ENCODE measurements around the gene SLC46A2. TPM values are rescaled to one million over a fixed set of nuclear protein-coding genes. Genes with fewer than 3 reads are reported as not detected.

SLC46A2 gene
- total and polyA plus RNA-seq, 2 of the 8 experiments (the other 6 are each of a cell fraction or from before 2014, with no cell fraction given): 0.03 TPM; not detected in 1

DNA sequence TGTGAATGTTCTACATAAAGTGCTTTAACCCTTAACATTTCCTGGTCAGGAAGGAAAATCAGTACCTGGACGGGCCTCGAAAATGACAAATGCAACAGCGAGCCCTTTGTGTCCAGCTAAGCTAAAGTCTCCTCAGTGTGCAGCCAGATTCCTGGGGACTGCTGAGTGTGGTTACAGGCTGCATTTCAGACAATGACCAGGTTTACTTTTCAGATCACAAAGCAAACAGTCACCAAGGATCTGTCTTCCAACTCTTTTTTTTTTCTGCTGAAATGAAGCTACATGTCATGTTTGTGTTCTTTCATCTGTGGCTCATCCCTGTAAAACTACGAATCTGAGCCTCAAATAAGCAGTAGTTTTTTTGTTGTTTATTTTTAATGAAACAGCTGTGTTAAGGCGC lies 20.8 kb downstream of the SLC46A2 start:
- FAIRE-seq (no peak), DNase-seq (ENCODE audit: low read depth in 1 of 2, low spot score in 2 of 2) (no peak)
- peaks cover 0 to 6% (median 1%) of the 10 kb centered on the region in 4 experiments; a peak in 2 of 7 replicates for H3K4me1 ChIP-seq (replicated peaks in 1 of 4; ENCODE audit: control insufficient read depth in 3 of 4, insufficient read depth in 4 of 4, low read length in 3 of 4)
- no peak overlapping the region for H3K27ac ChIP-seq (ENCODE audit: low read depth, low read length)
- no peak overlapping the region for H4K5ac ChIP-seq (ENCODE audit: insufficient read length, low read depth, low read length)
- H2BK12ac ChIP-seq (ENCODE audit: low read depth, low read length): no peak overlapping the region
- H3K27me3 ChIP-seq (replicated peaks in 1 of 4; ENCODE audit: control insufficient read depth in 3 of 4, extremely low read depth in 1 of 4, insufficient read depth in 3 of 4, low read length in 3 of 4): no peaks in the 10 kb centered on the region
- no peak overlapping the region for H4K8ac ChIP-seq (ENCODE audit: extremely low read depth, insufficient read depth, low read length)
- no peak overlapping the region for H2AFZ ChIP-seq (ENCODE audit: low read length)
- no peaks in the 10 kb centered on the region for H4K20me1 ChIP-seq (replicated peaks in 1 of 2; ENCODE audit: control insufficient read depth in 1 of 2, insufficient read depth in 2 of 2, low read length in 2 of 2)
- H2AK5ac ChIP-seq (ENCODE audit: low read depth, low read length): no peak overlapping the region
- H3K23ac ChIP-seq (ENCODE audit: insufficient read length): no peak overlapping the region
- no peaks in the 10 kb centered on the region for H3K79me1 ChIP-seq (ENCODE audit: low read depth, low read length)
- no peak overlapping the region for H3K4me3 ChIP-seq (ENCODE audit: extremely low read depth in 1 of 4, insufficient read depth in 2 of 4, low read depth in 3 of 4, low read length in 4 of 4)
- H3K9ac ChIP-seq (replicated peaks in 1 of 4; ENCODE audit: extremely low read depth in 1 of 4, low read depth in 3 of 4, low read length in 3 of 4): no peak overlapping the region
- H2BK20ac ChIP-seq (ENCODE audit: low read length): no peak overlapping the region
- no peak overlapping the region for H3K4me2 ChIP-seq (ENCODE audit: insufficient read depth in 1 of 2, low read depth in 2 of 2, low read length in 2 of 2)
- H3K18ac ChIP-seq (ENCODE audit: extremely low read depth, low read length): no peak overlapping the region
- H2BK120ac ChIP-seq (replicated peaks; ENCODE audit: low read depth, low read length): no peak overlapping the region
- peaks cover 6% of the 10 kb centered on the region; the same call in 1 of the 2 replicates for H3K23me2 ChIP-seq (ENCODE audit: low read depth, low read length)
- H2BK15ac ChIP-seq (ENCODE audit: low read length): no peak overlapping the region
- WGBS, 2 experiments (ENCODE audit: extremely low coverage in 1 of 2, insufficient coverage in 1 of 2, insufficient read length in 1 of 2, insufficient replicate concordance in 2 of 2, low coverage in 1 of 2, low lambda C conversion rate in 2 of 2, missing lambda C conversion rate in 1 of 2): 88% methylated on average over 5 of the region's 5 CpGs; no CpG with 5 or more reads in 1 of the 2 experiments
- no peak overlapping the region for H3K14ac ChIP-seq (ENCODE audit: insufficient read length)
- CTCF ChIA-PET (ENCODE audit: partially characterized antibody): interaction anchor here (0.8 to 2.5 kb wide), 8 partner anchors 10 to 84 kb away, joined by 3 to 9 read pairs (median 4); no protein-coding TSS in a partner anchor
- peaks cover 0 to 2% (median 0%) of the 10 kb centered on the region in 4 experiments; a peak in 1 of 8 replicates for H3K36me3 ChIP-seq (ENCODE audit: control insufficient read depth in 2 of 4, insufficient read depth in 4 of 4, low read length in 3 of 4)
- H3K56ac ChIP-seq (replicated peaks; ENCODE audit: insufficient read length, low read depth, low read length): no peak overlapping the region
- POLR2A ChIA-PET (ENCODE audit: partially characterized antibody): interaction anchor here (0.5 kb wide), 1 partner anchor 206 kb away, joined by 3 read pairs; no protein-coding TSS in a partner anchor
- H3K79me2 ChIP-seq (ENCODE audit: control insufficient read depth in 1 of 2, insufficient read depth in 2 of 2, low read length in 2 of 2): no peaks in the 10 kb centered on the region
- no peaks in the 10 kb centered on the region for H3K9me3 ChIP-seq (ENCODE audit: insufficient read depth in 2 of 2, low read depth in 1 of 2, low read length in 1 of 2)
- no peak overlapping the region for H2BK5ac ChIP-seq (ENCODE audit: low read depth, low read length)
- H3K4ac ChIP-seq (replicated peaks; ENCODE audit: insufficient read length, low read depth, low read length): no peak overlapping the region
- no peak overlapping the region for H4K91ac ChIP-seq (replicated peaks; ENCODE audit: insufficient read length, low read length)
- TF ChIP-seq KDM4A (IDR thresholded peaks at IDR 0.05; ENCODE audit: low read depth, low read length, severe bottlenecking): no peak
- TF ChIP-seq, protein P1, sequence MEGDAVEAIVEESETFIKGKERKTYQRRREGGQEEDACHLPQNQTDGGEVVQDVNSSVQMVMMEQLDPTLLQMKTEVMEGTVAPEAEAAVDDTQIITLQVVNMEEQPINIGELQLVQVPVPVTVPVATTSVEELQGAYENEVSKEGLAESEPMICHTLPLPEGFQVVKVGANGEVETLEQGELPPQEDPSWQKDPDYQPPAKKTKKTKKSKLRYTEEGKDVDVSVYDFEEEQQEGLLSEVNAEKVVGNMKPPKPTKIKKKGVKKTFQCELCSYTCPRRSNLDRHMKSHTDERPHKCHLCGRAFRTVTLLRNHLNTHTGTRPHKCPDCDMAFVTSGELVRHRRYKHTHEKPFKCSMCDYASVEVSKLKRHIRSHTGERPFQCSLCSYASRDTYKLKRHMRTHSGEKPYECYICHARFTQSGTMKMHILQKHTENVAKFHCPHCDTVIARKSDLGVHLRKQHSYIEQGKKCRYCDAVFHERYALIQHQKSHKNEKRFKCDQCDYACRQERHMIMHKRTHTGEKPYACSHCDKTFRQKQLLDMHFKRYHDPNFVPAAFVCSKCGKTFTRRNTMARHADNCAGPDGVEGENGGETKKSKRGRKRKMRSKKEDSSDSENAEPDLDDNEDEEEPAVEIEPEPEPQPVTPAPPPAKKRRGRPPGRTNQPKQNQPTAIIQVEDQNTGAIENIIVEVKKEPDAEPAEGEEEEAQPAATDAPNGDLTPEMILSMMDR (IDR thresholded peaks at IDR 0.05; ENCODE audit: control extremely low read depth in 1 of 3, insufficient read depth in 1 of 3, low read depth in 1 of 3, low read length in 3 of 3): no peak
- TF ChIP-seq ASH2L (IDR thresholded peaks at IDR 0.05; ENCODE audit: low read length): no peak
- no peak for TF ChIP-seq YY1 (IDR thresholded peaks at IDR 0.05; ENCODE audit: low read depth, low read length)
- no peak for TF ChIP-seq ZNF274 (IDR thresholded peaks at IDR 0.05; ENCODE audit: borderline replicate concordance, extremely low read depth, low read length)
- TF ChIP-seq CHD2 (IDR thresholded peaks at IDR 0.05; ENCODE audit: low read length): no peak
- TF ChIP-seq HDAC2 (IDR thresholded peaks at IDR 0.05; ENCODE audit: borderline replicate concordance in 1 of 2, low read depth in 2 of 2, low read length in 2 of 2): no peak
- TF ChIP-seq SP2 (IDR thresholded peaks at IDR 0.05; ENCODE audit: low read length): no peak
- no peak for TF ChIP-seq POLR2AphosphoS5 (IDR thresholded peaks at IDR 0.05; ENCODE audit: low read depth, low read length)
- TF ChIP-seq CEBPB (IDR thresholded peaks at IDR 0.05; ENCODE audit: low read depth, low read length): no peak
- TF ChIP-seq CREB1 (IDR thresholded peaks at IDR 0.05): no peak
- TF ChIP-seq FOSL1 (IDR thresholded peaks at IDR 0.05; ENCODE audit: insufficient read depth, low read depth, low read length): no peak
